Measurements from ENCODE around the gene AZU1.
"Not testable (repeated sequence)": the region's sequence is repeated elsewhere in the genome, so short reads cannot be mapped to it uniquely, and the experiment has no call there.

The AZU1 gene

DNA sequence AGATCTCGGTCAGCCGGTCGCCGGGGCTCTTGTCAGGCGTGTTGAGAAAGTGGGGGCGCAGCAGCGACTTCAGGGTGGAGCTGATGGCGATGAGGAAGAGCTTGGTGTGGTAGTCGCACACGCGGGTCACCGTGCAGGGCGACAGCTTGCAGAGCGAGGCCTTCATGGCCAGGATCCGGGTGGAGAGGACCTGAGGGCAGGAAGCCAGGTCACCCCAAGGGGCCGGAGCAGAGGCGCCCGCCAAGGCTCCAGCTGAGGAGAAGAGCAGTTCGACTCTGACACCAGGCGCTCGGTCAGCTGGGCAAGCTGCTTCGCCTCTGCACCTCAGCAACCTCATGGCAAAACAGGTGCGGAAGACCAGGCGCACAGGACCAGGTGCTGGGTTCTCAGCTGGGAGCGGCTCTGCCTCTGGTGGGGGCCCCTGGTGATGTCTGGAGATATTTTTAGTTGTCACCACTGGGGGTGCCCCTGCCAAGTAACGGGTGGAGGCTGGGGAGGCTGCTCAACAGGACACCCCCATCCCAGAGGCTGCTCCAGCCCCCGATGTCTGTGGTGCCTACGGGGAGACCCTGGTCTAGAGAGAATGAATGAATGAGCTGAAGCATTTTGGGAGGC, 47.7 kb downstream of the AZU1 start:
- DNase-seq, result no peak

DNA sequence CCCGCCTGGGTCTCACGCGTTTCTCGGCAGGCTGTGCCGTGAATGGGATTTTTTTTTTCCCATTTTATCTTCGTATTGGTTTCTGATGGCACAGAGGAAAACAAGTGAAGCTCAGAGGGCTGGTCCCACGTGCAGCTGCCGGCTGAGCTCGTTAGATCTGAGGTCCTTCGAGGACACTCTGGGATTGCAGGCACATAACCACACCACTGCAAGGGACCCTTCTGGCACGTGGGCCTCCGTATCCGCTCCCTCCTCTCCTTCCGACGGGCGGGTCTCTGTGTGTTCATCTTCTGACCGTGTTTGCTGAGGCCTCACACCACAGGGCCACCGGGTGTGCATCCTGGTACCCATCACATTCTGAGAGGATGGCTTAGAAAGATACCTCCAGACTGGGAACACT, 48.5 kb downstream of the AZU1 start:
- no peak for DNase-seq

DNA sequence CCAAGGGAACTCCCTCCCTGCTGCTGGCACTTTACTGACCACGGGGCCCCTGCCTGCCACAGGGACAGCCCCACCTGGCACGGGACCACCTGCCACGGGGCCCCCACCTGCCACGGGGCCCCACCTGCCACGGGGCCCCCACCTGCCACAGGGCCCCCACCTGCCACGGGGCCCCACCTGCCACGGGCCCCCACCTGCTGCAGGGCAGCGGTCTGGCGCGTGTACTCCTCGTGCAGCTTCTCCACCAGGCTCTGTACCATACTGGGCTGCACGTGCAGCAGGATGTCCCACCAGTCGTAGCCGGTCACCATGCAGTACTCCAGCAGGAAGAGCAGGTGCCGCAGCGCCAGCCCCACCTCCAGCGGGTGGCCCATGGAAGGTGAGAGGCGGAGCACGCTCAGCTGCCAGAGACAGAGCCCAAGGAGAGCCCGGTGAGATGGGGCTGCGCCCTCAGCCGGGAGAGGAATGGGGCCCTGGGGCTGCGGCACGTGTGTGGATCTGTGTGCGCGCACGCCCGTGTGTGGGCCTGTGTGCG, 49.2 kb downstream of the AZU1 start:
- DNase-seq, result no peak

DNA sequence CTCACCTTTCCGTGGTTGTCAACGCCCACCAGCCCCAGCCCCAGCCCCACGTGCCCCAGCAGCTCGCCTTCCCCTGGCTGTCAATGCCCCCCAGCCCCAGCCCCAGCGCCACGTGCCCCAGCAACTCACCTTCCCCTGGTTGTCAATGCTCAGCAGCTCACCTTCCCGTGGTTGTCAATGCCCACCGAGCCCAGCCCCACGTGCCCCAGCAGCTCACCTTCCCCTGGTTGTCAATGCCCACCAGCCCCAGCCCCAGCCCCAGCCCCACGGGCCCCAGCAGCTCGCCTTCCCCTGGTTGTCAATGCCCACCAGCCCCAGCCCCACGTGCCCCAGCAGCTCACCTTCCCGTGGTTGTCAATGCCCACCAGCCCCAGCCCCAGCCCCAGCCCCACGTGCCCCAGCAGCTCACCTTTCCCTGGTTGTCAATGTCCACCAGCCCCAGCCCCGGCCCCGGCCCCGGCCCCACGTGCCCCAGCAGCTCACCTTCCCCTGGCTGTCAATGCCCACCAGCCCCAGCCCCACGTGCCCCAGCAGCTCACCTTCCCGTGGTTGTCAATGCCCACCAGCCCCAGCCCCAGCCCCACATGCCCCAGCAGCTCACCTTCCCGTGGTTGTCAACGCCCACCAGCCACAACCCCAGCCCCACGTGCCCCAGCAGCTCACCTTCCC, 50.5 kb downstream of the AZU1 start:
- DNase-seq, result not testable (repeated sequence)

DNA sequence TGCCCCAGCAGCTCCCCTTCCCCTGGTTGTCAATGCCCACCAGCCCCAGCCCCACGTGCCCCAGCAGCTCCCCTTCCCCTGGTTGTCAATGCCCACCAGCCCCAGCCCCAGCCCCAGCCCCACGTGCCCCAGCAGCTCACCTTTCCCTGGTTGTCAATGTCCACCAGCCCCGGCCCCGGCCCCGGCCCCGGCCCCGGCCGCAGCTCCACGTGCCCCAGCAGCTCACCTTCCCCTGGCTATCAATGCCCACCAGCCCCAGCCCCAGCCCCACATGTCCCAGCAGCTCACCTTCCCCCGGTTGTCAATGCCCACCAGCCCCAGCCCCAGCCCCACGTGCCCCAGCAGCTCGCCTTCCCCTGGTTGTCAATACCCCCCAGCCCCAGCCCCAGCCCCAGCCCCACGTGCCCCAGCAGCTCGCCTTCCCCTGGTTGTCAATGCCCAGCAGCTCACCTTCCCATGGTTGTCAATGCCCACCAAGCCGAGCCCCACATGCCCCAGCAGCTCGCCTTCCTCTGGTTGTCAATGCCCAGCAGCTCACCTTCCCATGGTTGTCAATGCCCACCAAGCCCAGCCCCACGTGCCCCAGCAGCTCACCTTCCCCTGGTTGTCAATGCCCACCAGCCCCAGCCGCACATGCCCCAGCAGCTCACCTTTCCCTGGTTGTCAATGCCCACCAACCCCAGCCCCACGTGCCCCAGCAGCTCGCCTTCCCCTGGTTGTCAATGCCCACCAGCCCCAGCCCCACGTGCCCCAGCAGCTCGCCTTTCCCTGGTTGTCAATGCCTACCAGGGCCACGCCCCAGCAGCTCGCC, 51.3 kb downstream of the AZU1 start:
- not testable (repeated sequence) for DNase-seq

DNA sequence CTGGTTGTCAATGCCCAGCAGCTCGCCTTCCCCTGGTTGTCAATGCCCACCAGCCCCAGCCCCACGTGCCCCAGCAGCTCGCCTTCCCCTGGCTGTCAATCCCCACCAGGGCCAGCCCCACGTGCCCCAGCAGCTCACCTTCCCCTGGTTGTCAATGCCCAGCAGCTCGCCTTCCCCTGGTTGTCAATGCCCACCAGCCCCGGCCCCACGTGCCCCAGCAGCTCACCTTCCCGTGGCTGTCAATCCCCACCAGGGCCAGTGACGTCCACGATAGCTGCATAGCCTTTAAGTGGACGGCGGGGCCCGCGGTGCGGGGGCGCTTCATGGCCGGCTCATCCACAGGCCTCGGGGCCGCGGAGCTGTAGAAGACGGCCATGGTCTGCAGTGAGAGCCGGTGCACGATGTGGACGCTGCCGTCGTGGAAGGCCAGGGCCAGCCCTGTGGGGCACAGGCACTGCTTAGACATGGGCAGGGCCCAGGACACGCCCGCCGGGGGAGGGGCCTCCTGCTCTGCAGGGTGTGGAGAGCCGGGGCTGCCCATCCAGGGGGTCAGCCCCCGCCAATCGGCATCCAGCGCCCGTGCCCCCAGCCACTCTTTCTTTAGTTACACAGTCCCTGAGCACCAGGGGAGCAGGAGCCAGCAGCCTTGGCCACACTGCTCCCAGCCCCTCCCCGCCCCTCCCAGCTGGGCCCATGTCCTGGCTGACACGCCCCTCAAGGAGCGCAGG, 52.2 kb downstream of the AZU1 start:
- no peak for DNase-seq

Measured in CD4-positive, alpha-beta T cell treated with Interleukin-12 subunit alpha and Interleukin-12 subunit beta, for 1 hour (primary cell).